ENCODE data around the gene KHDC1. TPM values are rescaled to one million over a fixed set of nuclear protein-coding genes. Genes with fewer than 3 reads are reported as not detected.
A peak's percentile ranks its signal among the peaks of the same experiment; 100 is the strongest.
"Not testable (repeated sequence)": the region's sequence is repeated elsewhere in the genome, so short reads cannot be mapped to it uniquely, and the experiment has no call there.

KHDC1 gene
- 6.7 and 7.1 TPM in 2 replicates for total RNA-seq

DNA sequence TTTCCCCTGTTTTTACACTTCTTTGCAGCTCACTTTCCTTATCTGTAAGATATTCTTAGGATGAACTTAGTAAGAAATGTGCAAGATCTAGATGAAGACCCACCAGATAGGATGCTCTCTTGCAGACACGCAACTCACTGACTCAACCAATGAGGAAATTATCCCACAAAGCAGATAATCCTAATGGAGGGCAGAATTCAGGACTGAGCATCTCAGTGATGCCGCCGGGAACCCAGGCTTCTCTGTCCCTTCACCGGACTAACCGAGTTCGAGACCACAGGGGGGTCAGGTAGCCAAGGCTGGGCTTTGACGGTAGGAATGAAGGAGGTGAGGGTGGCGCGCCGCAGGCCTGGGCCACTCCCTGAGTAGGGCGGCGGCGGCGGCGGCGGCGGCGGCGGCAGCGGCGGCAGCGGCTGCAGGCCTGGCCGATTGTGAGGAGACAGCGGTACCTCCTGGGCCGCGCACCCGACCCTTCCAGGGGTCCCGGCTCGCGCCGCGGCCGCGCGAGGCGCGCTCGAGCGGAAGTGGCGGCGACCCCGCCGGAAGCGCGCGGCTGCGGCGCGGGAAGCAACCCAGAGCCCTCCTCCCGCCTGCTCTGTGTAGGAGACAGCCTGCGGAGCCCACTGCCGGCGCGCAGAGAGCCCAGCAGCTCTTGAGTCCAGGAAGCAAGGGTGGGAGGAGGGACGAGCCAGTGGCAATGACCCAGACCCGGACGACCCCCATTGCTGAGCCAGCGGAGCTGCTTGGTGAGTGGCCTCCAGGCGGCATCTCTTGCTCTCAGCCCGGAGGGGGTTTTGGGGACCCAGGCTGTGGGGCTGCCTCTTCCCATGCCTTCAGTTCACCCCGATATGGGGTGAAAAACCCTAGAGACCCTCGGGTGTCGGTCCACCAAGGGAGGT lies at the start of gene KHDC1:
Gene KHDC1 (minus strand): TSS at position 526 of the 899 bp plus-strand sequence. CDS start 20,679 bp downstream, outside the sequence.
- intact Hi-C loops (cut with micrococcal nuclease) = loop anchor here (2.0 to 5.0 kb wide), 2 partner anchors 48 to 641 kb away; partner anchors contain the start of gene KCNQ5

GRCh38 chr6:73310503-73310845 lies 47.5 kb upstream of the KHDC1 start:
- Mint-ChIP-seq H3K36me3 (ENCODE audit: low read depth) (peaks cover 14% of the 10 kb centered on the region), H3K27ac (peak overlapping the region; percentile 79), H3K4me3 (ENCODE audit: low read depth) (peak overlapping the region; percentile 95), H3K4me1 (ENCODE audit: low read depth) (peaks cover 26% of the 10 kb centered on the region), H3K27me3 (ENCODE audit: low read depth) (peaks cover 43% of the 10 kb centered on the region)
- not testable (repeated sequence) for H3K9me3 Mint-ChIP-seq; DNase-seq (ENCODE audit: low spot score)
- intact Hi-C loops (cut with micrococcal nuclease) = loop anchor here (2.0 kb wide), 1 partner anchor 48 kb away; the partner anchor contains the start of gene KHDC1

More for the DNA sequence above, at the start of gene KHDC1:
- peaks cover 25% of the 10 kb centered on the region for H3K36me3 Mint-ChIP-seq (ENCODE audit: low read depth)
- peak within 1 kb of the TSS; percentile 68 for H3K27ac Mint-ChIP-seq
- peaks cover 30% of the 10 kb centered on the region for H3K4me1 Mint-ChIP-seq (ENCODE audit: low read depth)
- peak within 1 kb of the TSS; percentile 88 for H3K4me3 Mint-ChIP-seq (ENCODE audit: low read depth)
- DNase-seq (ENCODE audit: low spot score) = peak; percentile 58
- no peaks in the 10 kb centered on the region for H3K27me3 Mint-ChIP-seq (ENCODE audit: low read depth)
- no peaks in the 10 kb centered on the region for H3K9me3 Mint-ChIP-seq

GRCh38 chr6:73309785-73310502 lies 46.9 kb upstream of the KHDC1 start:
- intact Hi-C loops (cut with micrococcal nuclease) = loop anchor here (2.0 kb wide), 1 partner anchor 47 kb away; the partner anchor contains the start of gene KHDC1
- peak; percentile 52 for DNase-seq (ENCODE audit: low spot score)
- peak overlapping the region; percentile 95 for H3K4me3 Mint-ChIP-seq (ENCODE audit: low read depth)
- peaks cover 14% of the 10 kb centered on the region for H3K36me3 Mint-ChIP-seq (ENCODE audit: low read depth)
- peaks cover 26% of the 10 kb centered on the region for H3K4me1 Mint-ChIP-seq (ENCODE audit: low read depth)
- H3K27ac Mint-ChIP-seq = peak overlapping the region; percentile 79
- peaks cover 38% of the 10 kb centered on the region for H3K27me3 Mint-ChIP-seq (ENCODE audit: low read depth)
- H3K9me3 Mint-ChIP-seq = peaks cover 6% of the 10 kb centered on the region

- Mint-ChIP-seq H3K27ac (peak overlapping the region; percentile 79), H3K27me3 (ENCODE audit: low read depth) (peaks cover 35% of the 10 kb centered on the region), H3K9me3 (peaks cover 6% of the 10 kb centered on the region), H3K4me3 (ENCODE audit: low read depth) (peak overlapping the region; percentile 95), H3K36me3 (ENCODE audit: low read depth) (peaks cover 14% of the 10 kb centered on the region), H3K4me1 (ENCODE audit: low read depth) (peaks cover 26% of the 10 kb centered on the region)
- DNase-seq (ENCODE audit: low spot score) = no peak
- intact Hi-C loops (cut with micrococcal nuclease) = no loop called here
These were observed 46.5 kb upstream of the KHDC1 start for GRCh38 chr6:73309535-73309784.

- H3K36me3 Mint-ChIP-seq (ENCODE audit: low read depth) = peaks cover 14% of the 10 kb centered on the region
- H3K27ac Mint-ChIP-seq = peak overlapping the region; percentile 79
- H3K4me3 Mint-ChIP-seq (ENCODE audit: low read depth) = peak overlapping the region; percentile 95
- intact Hi-C loops (cut with micrococcal nuclease) = no loop called here
- H3K9me3 Mint-ChIP-seq = peaks cover 6% of the 10 kb centered on the region
- H3K27me3 Mint-ChIP-seq (ENCODE audit: low read depth) = peaks cover 32% of the 10 kb centered on the region
- DNase-seq (ENCODE audit: low spot score) = no peak
- peaks cover 26% of the 10 kb centered on the region for H3K4me1 Mint-ChIP-seq (ENCODE audit: low read depth)
These were observed 45.9 kb upstream of the KHDC1 start for GRCh38 chr6:73308712-73309534.

GRCh38 chr6:73303773-73304172 lies 40.8 kb upstream of the KHDC1 start:
- H3K27me3 Mint-ChIP-seq (ENCODE audit: low read depth); H3K27ac Mint-ChIP-seq; H3K9me3 Mint-ChIP-seq; H3K4me3 Mint-ChIP-seq (ENCODE audit: low read depth); intact Hi-C loops (cut with micrococcal nuclease); DNase-seq (ENCODE audit: low spot score): not testable (repeated sequence)
- Mint-ChIP-seq H3K36me3 (ENCODE audit: low read depth) (peaks cover 22% of the 10 kb centered on the region), H3K4me1 (ENCODE audit: low read depth) (peaks cover 14% of the 10 kb centered on the region)

DNA sequence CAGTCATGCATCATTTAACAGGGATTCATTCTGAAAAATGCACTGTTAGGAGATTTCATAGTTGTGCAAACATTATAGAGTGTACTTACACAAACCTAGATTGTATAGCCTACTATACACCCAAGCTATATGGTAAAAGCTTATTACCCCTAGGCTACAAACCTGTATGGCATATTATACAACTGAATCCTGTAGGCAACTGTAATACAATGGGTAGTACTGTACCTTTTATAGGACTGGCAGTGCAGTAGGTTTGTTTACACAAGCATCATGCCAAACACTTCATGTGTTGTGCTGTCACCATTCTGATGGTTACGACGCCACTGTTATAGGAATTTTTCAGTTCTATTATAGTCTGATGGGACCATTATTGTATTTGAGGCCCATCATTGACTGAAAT lies 39.3 kb upstream of the KHDC1 start:
- intact Hi-C loops (cut with micrococcal nuclease) = no loop called here
- no peaks in the 10 kb centered on the region for H3K27me3 Mint-ChIP-seq (ENCODE audit: low read depth)
- H3K36me3 Mint-ChIP-seq (ENCODE audit: low read depth) = peaks cover 25% of the 10 kb centered on the region

DNA sequence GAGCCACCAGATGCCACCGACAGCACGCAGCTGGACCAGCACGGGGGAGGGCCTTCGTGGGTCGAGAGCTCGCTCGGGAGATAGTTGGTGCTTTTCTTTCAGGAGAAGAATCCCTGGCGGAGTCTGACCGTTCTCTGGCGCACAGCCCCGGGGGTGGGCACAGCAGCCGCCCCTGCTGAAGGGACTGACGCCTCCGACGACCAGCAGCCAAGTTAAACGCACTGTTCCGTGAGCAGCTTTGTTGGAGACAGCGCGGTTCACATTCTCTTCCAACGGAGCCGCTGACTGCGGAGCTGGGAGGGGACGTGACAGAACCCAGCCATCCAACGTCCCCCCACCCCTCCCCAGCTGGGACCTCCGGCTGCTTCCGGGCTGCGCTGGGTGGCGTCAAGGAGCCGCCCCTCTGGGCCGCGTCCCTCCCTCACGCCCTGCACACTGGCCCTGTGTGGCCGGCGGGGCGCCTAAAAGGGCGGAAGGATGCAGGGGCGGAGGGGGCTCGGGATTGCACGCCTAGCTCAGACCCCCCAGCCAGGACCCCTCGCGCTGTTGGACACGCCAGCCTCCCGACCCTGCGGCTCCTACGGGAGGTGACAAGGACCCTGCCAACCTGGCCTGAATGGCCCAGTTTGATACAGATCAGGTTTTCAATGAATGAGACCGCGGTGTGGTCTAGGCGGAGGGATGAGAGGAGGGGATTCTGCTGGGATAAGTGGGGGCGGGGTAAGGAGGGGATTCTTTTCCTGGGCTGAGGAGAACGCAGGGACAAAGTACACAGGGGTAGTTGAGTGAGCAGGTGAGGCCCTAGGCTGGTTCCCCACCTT lies 36.4 kb upstream of the KHDC1 start:
- Mint-ChIP-seq H3K36me3 (ENCODE audit: low read depth) (peaks cover 28% of the 10 kb centered on the region), H3K4me3 (ENCODE audit: low read depth) (no peak overlapping the region), H3K9me3 (peaks cover 4% of the 10 kb centered on the region)

More for the DNA sequence above, 39.3 kb upstream of the KHDC1 start:
- Mint-ChIP-seq H3K4me3 (ENCODE audit: low read depth) (no peak overlapping the region), H3K27ac (no peak overlapping the region), H3K9me3 (no peaks in the 10 kb centered on the region), H3K4me1 (ENCODE audit: low read depth) (peaks cover 10% of the 10 kb centered on the region)
- no peak for DNase-seq (ENCODE audit: low spot score)

DNA sequence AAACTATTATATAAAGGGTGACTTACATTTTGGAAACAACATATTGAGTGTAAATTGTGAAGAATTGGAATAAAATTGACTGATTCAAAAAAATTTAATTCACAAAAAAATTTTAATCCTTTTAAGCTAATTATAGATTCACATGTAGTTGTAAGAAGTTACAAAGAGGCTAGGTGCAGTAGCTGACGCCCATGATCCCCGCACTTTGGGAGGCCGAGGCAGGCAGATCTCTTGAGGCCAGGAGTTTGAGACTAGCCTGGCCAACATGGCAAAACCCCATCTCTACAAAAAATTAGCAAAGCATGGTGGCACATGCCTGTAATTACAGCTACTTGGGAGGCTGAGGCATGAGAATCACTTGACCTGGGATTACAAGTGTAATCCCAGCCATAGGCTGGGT lies 30.3 kb upstream of the KHDC1 start:
- Mint-ChIP-seq H3K36me3 (ENCODE audit: low read depth) (peaks cover 33% of the 10 kb centered on the region), H3K27ac (no peak overlapping the region), H3K4me1 (ENCODE audit: low read depth) (peaks cover 3% of the 10 kb centered on the region), H3K4me3 (ENCODE audit: low read depth) (no peak overlapping the region), H3K9me3 (peaks cover 4% of the 10 kb centered on the region), H3K27me3 (ENCODE audit: low read depth) (no peaks in the 10 kb centered on the region)
- DNase-seq (ENCODE audit: low spot score) = no peak
- intact Hi-C loops (cut with micrococcal nuclease) = no loop called here

More for the DNA sequence above, 36.4 kb upstream of the KHDC1 start:
- DNase-seq (ENCODE audit: low spot score) = no peak
- Mint-ChIP-seq H3K4me1 (ENCODE audit: low read depth) (peaks cover 2% of the 10 kb centered on the region), H3K27ac (no peak overlapping the region), H3K27me3 (ENCODE audit: low read depth) (no peaks in the 10 kb centered on the region)
- intact Hi-C loops (cut with micrococcal nuclease) = no loop called here

DNA sequence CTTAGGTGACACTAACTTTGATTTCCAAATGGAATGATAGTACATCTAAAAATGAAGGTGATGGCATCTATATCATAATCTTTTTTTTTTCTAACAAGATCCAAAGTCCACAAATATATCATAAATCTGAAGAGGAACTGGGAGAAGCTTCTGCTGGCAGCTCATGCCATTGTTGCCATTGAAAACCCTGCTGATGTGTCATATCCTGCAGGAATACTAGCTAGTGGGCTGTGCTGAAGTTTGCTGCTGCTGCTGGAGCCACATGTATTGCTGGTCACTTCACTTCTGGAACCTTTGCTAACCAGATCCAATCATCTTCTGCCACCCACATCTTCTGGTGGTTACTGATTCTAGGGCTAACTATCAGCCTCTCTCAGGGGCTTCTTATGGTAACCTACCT lies 27.4 kb upstream of the KHDC1 start:
- Mint-ChIP-seq H3K27ac (no peak overlapping the region), H3K36me3 (ENCODE audit: low read depth) (peaks cover 30% of the 10 kb centered on the region), H3K4me3 (ENCODE audit: low read depth) (no peak overlapping the region), H3K27me3 (ENCODE audit: low read depth) (no peaks in the 10 kb centered on the region), H3K9me3 (peaks cover 4% of the 10 kb centered on the region), H3K4me1 (ENCODE audit: low read depth) (peaks cover 8% of the 10 kb centered on the region)
- intact Hi-C loops (cut with micrococcal nuclease) = no loop called here
- no peak for DNase-seq (ENCODE audit: low spot score)

- intact Hi-C loops (cut with micrococcal nuclease) = no loop called here
- H3K4me1 Mint-ChIP-seq (ENCODE audit: low read depth) = peaks cover 11% of the 10 kb centered on the region
These were observed 23.8 kb upstream of the KHDC1 start for GRCh38 chr6:73286752-73287151.

More at GRCh38 chr6:73286752-73287151, 23.8 kb upstream of the KHDC1 start:
- no peak for DNase-seq (ENCODE audit: low spot score)
- no peaks in the 10 kb centered on the region for H3K27me3 Mint-ChIP-seq (ENCODE audit: low read depth)
- peaks cover 12% of the 10 kb centered on the region for H3K36me3 Mint-ChIP-seq (ENCODE audit: low read depth)
- H3K4me3 Mint-ChIP-seq (ENCODE audit: low read depth) = no peak overlapping the region
- peak overlapping the region; percentile 12 for H3K27ac Mint-ChIP-seq
- H3K9me3 Mint-ChIP-seq = no peaks in the 10 kb centered on the region

All from activated T-helper 2 cell treated with anti-CD3 and anti-CD28 coated beads, Interferon-gamma antibody, Interleukin-2, Interleukin-4, amounts not matched to agents 10 μg/mL and 5 μg/mL and 100 μg/mL, durations not matched to agents 14 hours and 24 hours and 36 hours (primary cell).